Measurements from ENCODE around the gene TNRC18.

DNA sequence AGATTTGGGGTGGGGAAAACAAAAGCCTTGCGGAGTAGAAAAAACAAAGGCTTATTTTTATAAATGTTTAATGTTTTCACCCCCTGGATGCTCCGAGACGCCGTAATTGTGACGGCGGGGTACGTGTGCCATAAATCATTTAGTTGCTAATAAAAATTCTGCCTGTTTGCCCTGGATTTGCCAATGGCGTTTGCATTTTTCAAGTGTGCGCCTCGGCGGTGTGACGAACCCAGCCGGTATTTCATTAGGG, 2.5 kb upstream of the TNRC18 start:
- TF ChIP-seq POLR2A (IDR thresholded peaks at IDR 0.05; ENCODE audit: low read depth, low read length) (no peak), TAF1 (IDR thresholded peaks at IDR 0.05; ENCODE audit: low read depth, low read length) (no peak), POLR2AphosphoS5 (IDR thresholded peaks at IDR 0.05; ENCODE audit: low read depth, low read length) (no peak), PAX5 (IDR thresholded peaks at IDR 0.05; ENCODE audit: insufficient read depth, low read length, severe bottlenecking) (no peak), POU2F2 (IDR thresholded peaks at IDR 0.05; ENCODE audit: low read depth, low read length) (no peak), SPI1 (IDR thresholded peaks at IDR 0.05; ENCODE audit: low read depth, low read length) (no peak)
